Stomach (tissue), 9 donors: ENCODE data around the gene STIL. TPM values are rescaled to one million over a fixed set of nuclear protein-coding genes. Genes with fewer than 3 reads are reported as not detected.

Experiments used
- DNase-seq, 2 donors: peaks; one replicate each; pipeline versions ENCODE4 v3.0.0 to v3.0.0-alpha.2; 2013 to 2019
- H3K27ac ChIP-seq, 5 donors: fragments of 200-600 bp in 4 of 5; sonication (generic) in 4 of 5; one replicate each; pipeline ENCODE4 v1.5.1; 2013 to 2019; ENCODE audit warnings: mild to moderate bottlenecking in 1 of 5, moderate library complexity in 1 of 5
- H3K27me3 ChIP-seq, 3 donors: fragments of 200-600 bp; sonication (generic); one replicate each; pipeline ENCODE4 v1.5.1; 2017 to 2019; ENCODE audit warnings: mixed run types in 1 of 3
- H3K36me3 ChIP-seq, 4 donors: fragments of 200-600 bp; sonication (generic); 1 replicate in 3 of 4; 2 replicates in 1 of 4; pipeline ENCODE4 v1.5.1; 2016 to 2019
- H3K4me1 ChIP-seq, 4 donors: fragments of 200-600 bp; sonication (generic); one replicate each; pipeline ENCODE4 v1.5.1; 2016 to 2019
- H3K4me3 ChIP-seq, 4 donors: fragments of 200-600 bp; sonication (generic) in 3 of 4; one replicate each; pipeline ENCODE4 v1.5.1; 2016 to 2019; ENCODE audit warnings: mild to moderate bottlenecking in 1 of 4
- H3K9me3 ChIP-seq, 4 donors: fragments of 200-600 bp; sonication (generic); one replicate each; pipeline ENCODE4 v1.5.1; 2016 to 2019
- EP300 ChIP-seq: sonication (generic); formaldehyde crosslinking; IDR thresholded peaks from one replicate; pipeline ENCODE4 v1.6.1; 2017; ENCODE audit warnings: antibody characterized with exemption
- POLR2A ChIP-seq, 4 donors: fragments of 450-650 bp; IDR thresholded peaks; one replicate each; pipeline ENCODE4 v1.6.1; 2016; ENCODE audit warnings: antibody characterized with exemption in 4 of 4, control low read depth in 2 of 4, mild to moderate bottlenecking in 1 of 4, moderate library complexity in 1 of 4
- POLR2AphosphoS5 ChIP-seq, 3 donors: sonication (generic); formaldehyde crosslinking; IDR thresholded peaks; one replicate each; pipeline ENCODE4 v1.6.1; 2016; ENCODE audit warnings: antibody characterized with exemption in 3 of 3
- WGBS, 5 donors: extraction: QIAGEN DNeasy Blood & Tissue Kit in 3 of 5; methylation state at CpG; one replicate each; pipeline versions ENCODE4 v1.1.5 to v1.1.7; 2013 to 2018; 5-methylcytosine and 5-hydroxymethylcytosine counted together
- intact Hi-C: fragments of 100-400 bp; cut with DNase I; formaldehyde crosslinking; loops from one replicate; pipeline ENCODE4 v1.15.1; 2023; ENCODE audit warnings: low total_unique reads
- polyA plus RNA-seq, 3 donors: library from polyadenylated mRNA; stranded (reverse); fragments of 200-250 nt; gene quantifications; one replicate each; pipeline ENCODE4 v1.2.3, GENCODE V29; 2013
- total RNA-seq, 5 donors: library from RNA; depleted of rRNA; stranded (reverse); fragments of >200 nt; gene quantifications; one replicate each; pipeline versions ENCODE4 v1.1.0 to v1.2.3, GENCODE V29; 2014 to 2016
- TF ChIP-seq, protein P1 (sequence below), 7 experiments: fragments of 450-650 bp in 4 of 7; fragments of 200-600 bp in 3 of 7; sonication (generic) in 3 of 7; IDR thresholded peaks; one replicate each; pipeline ENCODE4 v1.5.1; 2016 to 2019; ENCODE audit warnings: antibody characterized with exemption in 7 of 7, control low read depth in 2 of 7, mild to moderate bottlenecking in 1 of 7
- donor health status: healthy with polysubstance abuse.
- donor health status: Bipolar disorder and iron deficiency.
- donor health status: healthy.

Gene STIL
- total and polyA plus RNA-seq, 8 donors, result 0.61 to 44.9 (median 3.4) TPM

DNA sequence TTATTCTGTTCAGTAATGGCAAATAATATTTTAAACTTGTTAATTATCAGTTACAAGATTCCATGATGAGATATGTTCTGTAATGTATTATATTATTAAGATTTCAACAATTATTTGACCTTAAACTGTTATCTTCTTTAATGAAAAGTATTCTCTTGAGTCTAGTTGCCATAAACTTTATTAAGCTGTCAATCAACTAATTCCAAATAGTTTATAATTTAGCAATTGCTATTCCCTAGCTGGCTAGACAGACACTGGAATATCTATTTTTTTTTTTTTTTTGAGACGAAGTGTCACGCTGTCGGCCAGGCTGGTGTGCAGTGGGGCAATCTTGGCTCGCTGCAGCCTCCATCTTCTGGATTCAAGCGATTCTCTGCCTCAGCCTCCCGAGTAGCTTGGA, 23.4 kb upstream of the STIL start:
- peaks cover 0 to 15% (median 3%) of the 10 kb centered on the region in 4 donors for H3K36me3 ChIP-seq
- WGBS, 5 donors, result 80 to 96% (median 90%) methylated on average over 6 of the region's 6 CpGs
- H3K4me1 ChIP-seq, result peaks cover 21 to 80% (median 52%) of the 10 kb centered on the region in 4 donors
- no peak overlapping the region for H3K27ac ChIP-seq
- H3K27me3 ChIP-seq, result no peaks in the 10 kb centered on the region
- H3K9me3 ChIP-seq, result no peaks in the 10 kb centered on the region
- no peak overlapping the region for H3K4me3 ChIP-seq
- TF ChIP-seq POLR2A (IDR thresholded peaks at IDR 0.05) (no peak), POLR2AphosphoS5 (IDR thresholded peaks at IDR 0.05) (no peak), EP300 (no peak)
- TF ChIP-seq, protein P1, sequence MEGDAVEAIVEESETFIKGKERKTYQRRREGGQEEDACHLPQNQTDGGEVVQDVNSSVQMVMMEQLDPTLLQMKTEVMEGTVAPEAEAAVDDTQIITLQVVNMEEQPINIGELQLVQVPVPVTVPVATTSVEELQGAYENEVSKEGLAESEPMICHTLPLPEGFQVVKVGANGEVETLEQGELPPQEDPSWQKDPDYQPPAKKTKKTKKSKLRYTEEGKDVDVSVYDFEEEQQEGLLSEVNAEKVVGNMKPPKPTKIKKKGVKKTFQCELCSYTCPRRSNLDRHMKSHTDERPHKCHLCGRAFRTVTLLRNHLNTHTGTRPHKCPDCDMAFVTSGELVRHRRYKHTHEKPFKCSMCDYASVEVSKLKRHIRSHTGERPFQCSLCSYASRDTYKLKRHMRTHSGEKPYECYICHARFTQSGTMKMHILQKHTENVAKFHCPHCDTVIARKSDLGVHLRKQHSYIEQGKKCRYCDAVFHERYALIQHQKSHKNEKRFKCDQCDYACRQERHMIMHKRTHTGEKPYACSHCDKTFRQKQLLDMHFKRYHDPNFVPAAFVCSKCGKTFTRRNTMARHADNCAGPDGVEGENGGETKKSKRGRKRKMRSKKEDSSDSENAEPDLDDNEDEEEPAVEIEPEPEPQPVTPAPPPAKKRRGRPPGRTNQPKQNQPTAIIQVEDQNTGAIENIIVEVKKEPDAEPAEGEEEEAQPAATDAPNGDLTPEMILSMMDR (IDR thresholded peaks at IDR 0.05), result no peak
- intact Hi-C loops, result no loop called here
- DNase-seq, result no peak

DNA sequence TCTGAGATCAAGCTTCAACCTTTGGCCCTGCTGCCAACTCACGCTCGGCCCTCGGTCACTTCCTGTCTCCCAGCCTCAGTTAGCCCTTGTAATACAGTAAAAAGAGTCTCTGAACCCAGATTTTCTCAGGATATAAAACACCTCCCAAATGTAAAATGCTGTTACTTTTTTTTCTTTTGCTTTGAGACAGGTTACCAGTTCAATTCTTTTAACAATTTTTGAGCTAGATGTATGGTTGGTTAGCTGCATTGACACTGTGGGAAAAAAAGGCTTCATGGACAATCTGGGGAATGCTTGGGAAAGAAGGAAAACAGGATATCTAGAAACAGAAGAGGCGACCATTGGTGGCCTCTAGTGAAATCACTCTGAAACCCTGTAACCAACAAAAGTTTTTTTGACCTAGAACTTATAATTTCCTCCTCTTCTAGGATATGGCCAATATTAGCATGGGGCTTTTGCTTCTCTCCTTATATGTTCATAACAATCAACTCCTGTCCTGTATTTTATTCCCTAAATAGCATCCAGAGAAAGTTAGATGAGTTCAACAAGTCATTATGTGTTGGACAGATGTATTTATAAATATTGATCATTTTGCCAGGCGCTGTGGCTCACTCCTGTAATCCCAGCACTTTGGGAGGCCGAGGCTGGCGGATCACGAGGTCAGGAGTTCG, 21.0 kb upstream of the STIL start:
- Histone ChIP-seq H3K27ac (peak overlapping the region; percentile 97 to 100 (median 99)), H3K36me3 (peaks cover 0 to 5% (median 0%) of the 10 kb centered on the region in 4 donors), H3K27me3 (no peaks in the 10 kb centered on the region), H3K9me3 (no peaks in the 10 kb centered on the region), H3K4me1 (peaks cover 21 to 68% (median 50%) of the 10 kb centered on the region in 4 donors), H3K4me3 (peak overlapping the region; percentile 66 to 98 (median 91))
- 35 to 42% (median 41%) methylated on average over 9 of the region's 9 CpGs for WGBS, 5 donors
- TF ChIP-seq, protein P1 (IDR thresholded peaks at IDR 0.05), result no peak
- TF ChIP-seq POLR2A (IDR thresholded peaks at IDR 0.05) (no peak), EP300 (no peak), POLR2AphosphoS5 (IDR thresholded peaks at IDR 0.05) (no peak)
- intact Hi-C loops, result no loop called here
- no peak for DNase-seq

DNA sequence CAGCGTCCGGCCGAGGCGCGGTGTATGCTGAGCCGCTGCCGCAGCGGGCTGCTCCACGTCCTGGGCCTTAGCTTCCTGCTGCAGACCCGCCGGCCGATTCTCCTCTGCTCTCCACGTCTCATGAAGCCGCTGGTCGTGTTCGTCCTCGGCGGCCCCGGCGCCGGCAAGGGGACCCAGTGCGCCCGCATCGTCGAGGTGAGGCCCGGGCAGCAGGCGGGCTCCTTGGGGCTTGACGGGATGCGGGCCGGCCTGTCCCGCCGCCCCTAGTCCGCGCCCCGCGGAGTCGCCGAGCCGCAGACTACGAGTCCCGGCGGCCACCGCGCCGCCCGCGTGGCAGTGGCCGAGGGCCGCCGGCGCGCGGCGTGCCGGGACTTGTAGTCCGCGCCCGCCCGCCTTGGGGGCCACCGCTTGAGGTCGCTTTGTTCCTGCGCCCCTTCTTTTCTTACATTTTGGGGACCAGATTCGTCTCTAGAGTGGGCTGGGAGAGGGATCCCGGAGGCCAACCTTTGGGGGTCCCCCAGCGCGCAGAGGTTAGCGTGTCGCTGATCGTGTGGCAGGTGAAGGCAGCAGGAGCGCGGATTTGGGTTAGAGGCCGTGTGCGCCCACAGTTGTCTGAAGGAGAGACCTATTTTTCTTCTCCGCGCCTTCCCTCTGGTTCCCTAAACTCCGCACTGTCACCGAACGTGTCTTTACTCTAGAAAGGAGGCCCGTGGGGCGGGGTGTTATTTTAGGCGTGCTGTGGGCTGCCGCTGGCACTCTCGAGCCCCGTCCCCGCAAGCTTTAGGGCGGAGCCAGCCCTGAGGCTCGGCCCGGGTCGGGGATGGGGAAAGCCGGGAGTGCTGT, 20.2 kb upstream of the STIL start:
- intact Hi-C loops, result no loop called here
- WGBS, 5 donors, result 0 to 1% (median 0%) methylated on average over 8 to 90 of the region's 90 CpGs
- H3K27me3 ChIP-seq, result no peaks in the 10 kb centered on the region
- TF ChIP-seq, protein P1 (IDR thresholded peaks at IDR 0.05), result peak in 1 of 7 experiments; percentile 12
- TF ChIP-seq POLR2AphosphoS5 (IDR thresholded peaks at IDR 0.05) (peak in 2 of 3 donors; percentile 37 to 63), EP300 (no peak)
- peak overlapping the region; percentile 97 to 100 (median 99) for H3K27ac ChIP-seq
- peak overlapping the region; percentile 66 to 98 (median 91) for H3K4me3 ChIP-seq
- no peaks in the 10 kb centered on the region for H3K9me3 ChIP-seq
- H3K4me1 ChIP-seq, result peaks cover 21 to 60% (median 49%) of the 10 kb centered on the region in 4 donors
- peaks cover 0 to 2% (median 0%) of the 10 kb centered on the region in 4 donors for H3K36me3 ChIP-seq
- peak; percentile 80 to 95 for DNase-seq

DNA sequence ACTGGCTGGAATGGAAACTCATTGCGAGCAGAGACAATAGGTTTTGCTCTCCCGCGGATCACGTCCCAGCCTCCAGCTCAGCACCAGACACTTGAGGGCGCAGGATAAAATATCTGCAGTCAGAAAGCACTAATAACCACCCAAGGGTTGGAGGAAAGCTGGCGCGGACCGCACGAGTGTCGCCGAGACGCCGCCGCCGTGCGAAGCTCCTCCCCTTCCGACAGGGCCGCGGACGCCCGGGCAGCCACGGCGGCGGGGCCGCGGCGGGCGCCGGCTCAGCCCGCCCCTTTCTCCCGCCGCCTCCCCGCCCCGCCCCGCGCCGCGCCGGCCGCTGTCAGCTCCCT, 19.6 kb upstream of the STIL start, which contains the start of gene CMPK1:
CMPK1 (plus strand) TSS at position 213 of the 344 bp plus-strand sequence. CDS start 156 bp downstream, outside the sequence.
- H3K36me3 ChIP-seq, result no peaks in the 10 kb centered on the region
- 0 to 1% (median 0%) methylated on average over 11 to 37 of the region's 40 CpGs for WGBS, 5 donors
- peak; percentile 84 to 95 for DNase-seq
- H3K4me3 ChIP-seq, result peak within 1 kb of the TSS; percentile 66 to 98 (median 91)
- peak in 2 of 3 donors; percentile 60 to 64 for TF ChIP-seq POLR2AphosphoS5 (IDR thresholded peaks at IDR 0.05)
- TF ChIP-seq, protein P1 (IDR thresholded peaks at IDR 0.05), result no peak
- H3K9me3 ChIP-seq, result no peaks in the 10 kb centered on the region
- H3K27ac ChIP-seq, result peak within 1 kb of the TSS; percentile 97 to 100 (median 99)
- H3K4me1 ChIP-seq, result peaks cover 21 to 54% (median 47%) of the 10 kb centered on the region in 4 donors
- intact Hi-C loops, result no loop called here
- H3K27me3 ChIP-seq, result no peaks in the 10 kb centered on the region
